ENCODE measurements around the gene GRHPR.
"Not testable (repeated sequence)": the region's sequence is repeated elsewhere in the genome, so short reads cannot be mapped to it uniquely, and the experiment has no call there.

GRHPR gene

DNA sequence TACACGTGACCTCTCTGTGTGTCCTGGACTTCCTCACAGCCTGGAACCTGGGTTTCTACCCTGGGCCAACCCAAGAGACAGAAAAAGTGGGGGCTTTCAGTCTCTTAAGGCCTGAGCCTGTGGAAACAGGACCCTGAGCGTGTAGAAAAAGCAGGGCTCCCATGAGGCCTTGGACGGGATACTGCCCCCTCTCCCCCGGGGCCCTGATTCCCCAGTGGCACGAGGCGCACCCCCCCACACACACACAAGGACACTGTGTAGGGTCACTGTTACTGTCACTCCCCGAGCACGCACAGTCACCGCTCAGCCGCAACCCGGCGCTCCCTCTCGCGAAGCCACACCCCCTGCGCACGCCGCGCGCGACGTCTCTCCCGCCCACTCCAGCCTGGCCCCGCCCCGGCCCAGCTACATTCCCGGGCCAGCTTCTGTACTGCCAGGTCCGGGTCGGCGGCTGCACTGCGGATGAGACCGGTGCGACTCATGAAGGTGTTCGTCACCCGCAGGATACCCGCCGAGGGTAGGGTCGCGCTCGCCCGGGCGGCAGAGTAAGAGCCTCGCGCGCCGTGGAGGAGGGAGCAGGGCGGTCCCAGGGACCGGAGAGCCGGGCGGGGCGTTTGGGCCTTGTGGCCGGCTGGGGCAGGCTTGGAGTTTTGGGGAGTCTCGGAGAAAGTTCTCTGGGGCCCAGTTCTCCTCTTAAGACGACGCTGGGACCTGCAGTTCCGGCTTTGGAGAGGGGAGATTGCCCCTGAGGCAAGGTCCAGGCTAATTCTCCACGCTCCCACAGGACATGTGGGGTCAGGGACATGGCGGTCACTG, at the start of gene GRHPR:
Gene GRHPR (plus strand): TSS at position 408 of the 816 bp plus-strand sequence. CDS start 55 bp downstream, at position 463.
- peak; percentile 88 for DNase-seq (ENCODE audit: low read depth)

GRCh38 chr9:37372839-37373238, 49.7 kb upstream of the GRHPR start:
- no peak for DNase-seq (ENCODE audit: low read depth)

GRCh38 chr9:37373621-37374020, 48.9 kb upstream of the GRHPR start:
- no peak for DNase-seq (ENCODE audit: low read depth)

DNA sequence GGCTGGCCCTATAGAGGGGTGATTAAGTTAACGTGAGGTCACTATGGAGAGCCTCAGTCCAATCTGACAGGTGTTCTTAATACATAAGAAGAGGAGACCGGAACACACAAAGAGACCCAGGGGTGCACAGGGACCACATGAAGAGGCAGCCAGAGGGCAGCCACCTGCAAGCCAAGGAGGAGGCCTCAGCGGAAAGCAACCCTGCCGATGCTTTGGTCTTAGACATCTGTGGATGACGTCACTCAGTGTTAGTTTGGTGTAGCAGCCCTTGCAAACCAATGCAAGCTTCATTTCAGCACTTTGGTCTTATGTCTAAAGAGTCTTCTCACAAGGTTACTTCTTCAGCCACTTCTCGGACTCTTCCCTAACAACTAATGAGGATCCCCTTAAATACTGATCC, 47.6 kb upstream of the GRHPR start:
- no peak for DNase-seq (ENCODE audit: low read depth)

DNA sequence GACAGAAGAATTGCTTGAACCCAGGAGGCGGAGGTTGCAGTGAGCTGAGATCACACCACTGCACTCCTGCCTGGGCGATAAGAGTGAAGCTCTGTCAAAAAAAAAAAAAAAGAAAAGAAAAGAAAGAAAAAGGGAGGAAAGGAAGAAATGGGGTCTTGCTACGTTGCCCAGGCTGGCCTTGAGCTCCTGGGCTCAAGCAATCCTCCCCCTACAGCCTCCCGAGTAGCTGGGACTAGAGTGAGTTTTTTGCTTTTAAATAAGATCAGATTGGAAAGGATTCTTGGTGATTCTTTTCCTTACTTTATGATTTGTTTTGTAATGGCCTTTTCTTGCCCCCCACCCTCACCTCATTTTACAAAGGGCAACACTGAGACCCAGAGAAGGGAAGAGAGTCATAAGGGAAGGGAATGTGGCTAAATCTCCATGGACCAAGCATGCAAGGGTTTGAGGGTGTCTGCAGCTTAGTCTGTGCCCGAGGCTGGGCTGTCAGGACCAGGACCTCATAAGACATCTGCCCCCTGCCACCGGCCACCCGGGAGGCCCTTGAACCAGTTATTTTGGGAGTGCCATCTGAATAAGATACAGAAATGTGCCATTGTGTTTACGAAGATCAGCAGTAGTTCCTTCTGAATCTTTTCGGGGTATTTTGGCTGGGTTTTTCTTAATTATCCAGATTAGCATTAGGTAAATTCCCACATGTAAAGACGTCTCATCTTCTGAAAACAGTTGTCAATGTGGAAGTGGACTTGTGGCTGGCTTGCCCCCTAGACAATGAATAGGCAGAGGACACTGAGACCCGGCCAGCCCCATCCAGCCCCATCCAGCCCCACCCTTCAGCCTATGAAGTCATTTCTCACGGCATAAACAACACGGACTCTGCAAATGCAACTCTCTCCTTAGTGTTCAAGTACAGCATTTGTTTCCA, 44.5 kb upstream of the GRHPR start:
- DNase-seq (ENCODE audit: low read depth) = no peak

DNA sequence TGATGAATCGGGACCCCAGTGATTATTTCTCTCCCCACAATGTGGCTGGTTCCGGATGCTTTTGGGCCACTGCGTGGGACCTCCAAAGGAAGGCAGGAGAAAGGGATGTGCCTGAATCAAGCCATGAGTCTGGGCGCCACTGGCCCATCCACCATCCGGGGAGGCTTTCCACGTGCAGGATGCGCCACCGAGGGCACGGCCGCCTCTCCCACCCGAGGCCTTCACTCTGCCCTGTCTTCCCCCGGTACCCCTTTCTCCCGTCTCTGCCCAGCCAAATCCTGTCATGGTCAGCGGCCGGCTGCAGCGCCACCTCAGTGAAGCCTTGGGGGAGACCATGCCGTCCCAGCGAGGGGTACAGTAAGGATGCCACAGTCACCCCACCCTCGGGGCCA, 43.9 kb upstream of the GRHPR start:
- DNase-seq (ENCODE audit: low read depth) = no peak

DNA sequence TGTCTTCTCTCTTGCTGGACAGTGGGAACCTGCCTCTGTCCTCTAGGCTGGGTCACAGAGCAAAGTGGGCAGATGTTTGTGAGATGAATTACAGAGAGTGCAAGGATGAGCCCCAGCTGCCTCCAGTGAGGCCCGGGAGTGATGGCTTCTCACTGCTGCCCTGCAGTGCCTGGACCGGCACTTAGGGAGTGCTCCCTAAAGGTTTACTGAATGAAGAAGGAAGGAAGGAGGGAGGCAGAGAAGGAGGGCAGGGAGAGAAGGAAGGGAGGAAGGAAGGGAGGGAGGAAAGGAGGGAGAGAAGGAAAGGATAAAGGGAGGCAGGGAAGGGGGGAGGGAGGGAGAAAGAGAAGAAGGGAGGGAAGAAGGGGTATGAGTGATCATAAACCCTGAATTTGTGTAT, 42.7 kb upstream of the GRHPR start:
- DNase-seq (ENCODE audit: low read depth) = no peak

DNA sequence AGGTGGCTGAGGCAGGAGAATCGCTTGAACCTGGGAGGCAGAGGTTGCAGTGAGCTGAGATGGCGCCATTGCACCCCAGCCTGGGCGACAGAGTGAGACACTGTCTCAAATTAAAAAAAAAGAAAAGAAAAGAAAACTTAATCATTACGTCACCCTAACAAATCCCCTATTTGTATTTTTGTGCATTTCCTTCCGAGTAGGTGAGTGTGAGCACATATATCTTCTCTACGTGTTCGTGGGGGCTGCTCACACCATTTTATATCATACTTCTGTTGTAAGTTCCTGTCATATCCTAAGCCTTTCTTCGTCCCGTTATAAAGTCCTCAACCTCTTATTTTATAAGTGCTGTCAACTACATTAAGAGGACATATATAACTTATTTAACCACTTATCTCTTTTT, 41.9 kb upstream of the GRHPR start:
- no peak for DNase-seq (ENCODE audit: low read depth)

GRCh38 chr9:37381094-37381741, 41.3 kb upstream of the GRHPR start:
- no peak for DNase-seq (ENCODE audit: low read depth)

DNA sequence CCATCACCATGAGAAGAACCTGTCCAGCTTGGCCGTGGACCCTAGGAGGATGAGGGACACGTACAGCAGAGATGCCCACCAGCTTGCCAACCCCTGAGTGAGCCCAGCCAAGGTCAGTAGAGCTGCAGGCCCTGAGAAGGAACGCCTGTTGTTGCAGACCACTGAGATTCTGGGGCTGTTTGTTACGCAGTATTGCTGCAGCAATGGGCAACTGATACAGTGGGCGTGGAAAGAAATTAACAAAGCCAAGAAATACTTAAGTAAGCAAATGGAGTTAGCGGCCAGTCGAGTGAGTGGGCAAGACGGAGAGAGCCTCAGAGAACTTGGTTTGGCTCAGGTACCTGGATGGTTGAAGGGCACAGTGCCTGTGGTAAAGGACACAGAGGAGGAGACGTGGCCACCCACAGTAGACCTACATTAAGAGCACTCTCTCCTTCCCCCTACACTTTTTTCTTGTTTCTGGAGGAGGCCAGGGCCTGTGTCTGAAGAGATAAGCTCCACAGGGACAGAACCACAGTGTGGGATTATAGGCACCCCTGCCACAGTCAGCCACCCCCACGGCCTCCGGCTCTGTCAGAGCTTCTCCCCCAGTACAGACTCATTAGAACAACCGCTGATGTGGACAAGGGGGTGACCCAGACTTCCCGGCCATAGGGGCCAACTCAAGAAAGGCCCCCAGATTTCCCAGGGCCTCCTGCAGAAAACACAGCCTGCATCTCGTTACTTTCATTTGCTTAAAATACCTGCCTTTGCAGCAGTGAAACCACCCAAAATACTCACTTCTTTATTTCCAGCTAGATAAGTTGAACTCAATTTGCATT, 40.1 kb upstream of the GRHPR start:
- DNase-seq (ENCODE audit: low read depth) = no peak

DNA sequence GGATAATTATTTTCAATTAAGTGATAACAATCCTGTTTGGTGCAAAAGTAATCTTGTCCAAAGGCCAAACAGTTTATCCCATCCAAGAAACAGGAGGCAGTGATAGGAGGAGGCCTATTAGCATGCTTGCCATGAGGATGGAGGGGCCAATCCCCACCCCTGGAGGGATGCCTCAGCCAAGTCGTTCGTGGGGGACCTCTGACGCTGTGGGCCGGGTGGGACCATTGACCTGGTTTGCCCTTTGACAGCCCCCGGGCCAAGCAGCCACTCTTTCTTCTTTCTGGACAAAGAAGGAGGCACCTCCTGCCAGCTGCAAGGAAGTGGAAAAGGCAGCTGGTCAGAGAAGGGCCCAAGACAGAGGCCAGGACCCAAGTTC, 39.5 kb upstream of the GRHPR start:
- DNase-seq (ENCODE audit: low read depth) = no peak

DNA sequence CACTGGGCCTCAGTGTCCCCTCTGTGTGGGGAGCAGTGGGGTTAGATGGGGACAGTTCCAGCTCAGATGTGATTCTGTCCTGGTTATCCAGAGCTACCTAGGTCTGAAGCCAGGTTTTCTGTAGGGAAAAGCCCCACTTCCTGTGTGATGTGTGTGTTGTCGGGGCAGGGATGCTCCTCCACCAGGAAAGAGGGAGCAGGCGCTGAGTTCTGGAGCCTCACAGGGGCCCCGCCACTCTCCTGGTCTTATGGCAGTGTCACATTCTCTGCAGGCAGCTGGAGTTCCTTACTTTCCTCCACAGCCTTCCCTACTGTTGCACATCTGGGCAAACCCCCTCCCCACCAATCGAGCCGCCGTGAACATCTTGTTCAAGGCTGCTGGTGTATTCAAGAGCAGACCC, 39.1 kb upstream of the GRHPR start:
- DNase-seq (ENCODE audit: low read depth) = no peak

DNA sequence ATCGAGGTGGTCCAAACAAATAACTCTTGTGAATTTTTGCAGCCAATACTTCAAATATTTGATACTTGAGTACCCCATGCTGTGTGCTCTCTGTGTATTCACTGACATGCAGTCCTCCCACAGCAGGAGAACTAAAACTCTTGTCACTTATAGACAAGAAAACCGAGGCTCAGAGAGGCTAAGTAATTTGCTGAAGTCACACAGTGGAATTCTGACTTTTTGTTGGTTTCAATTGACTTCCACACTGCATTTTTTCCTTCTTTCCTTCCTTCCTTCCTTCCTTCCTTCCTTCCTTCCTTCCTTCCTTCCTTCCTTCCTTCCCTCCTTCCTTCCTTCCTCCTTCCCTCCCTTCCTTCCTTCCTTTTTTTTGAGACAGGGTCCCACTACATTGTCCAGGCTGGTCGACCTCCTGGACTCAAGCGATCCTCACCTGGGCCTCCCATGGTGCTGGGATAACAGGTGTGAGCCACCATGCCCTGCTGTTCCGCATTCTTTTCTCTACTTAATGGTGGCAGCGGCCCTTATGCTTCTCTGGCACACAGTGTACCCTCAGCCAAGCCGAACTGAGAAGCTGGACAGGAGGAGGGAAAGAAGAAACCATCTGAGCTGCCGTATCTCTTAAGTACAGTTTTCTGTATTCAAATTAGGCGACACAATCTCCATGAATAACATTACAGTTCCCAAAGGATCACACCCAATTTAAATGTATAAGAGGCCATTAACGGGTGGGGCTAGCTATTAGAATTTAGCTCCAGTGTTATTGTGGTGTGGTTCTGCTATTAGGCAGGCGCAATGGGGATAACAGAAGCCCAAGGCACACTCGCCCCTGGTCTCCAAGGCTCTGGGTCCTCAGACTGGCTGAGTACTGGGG, 38.4 kb upstream of the GRHPR start:
- no peak for DNase-seq (ENCODE audit: low read depth)

GRCh38 chr9:37385286-37385685, 37.2 kb upstream of the GRHPR start:
- DNase-seq (ENCODE audit: low read depth) = no peak

- no peak for DNase-seq (ENCODE audit: low read depth)
Observed at GRCh38 chr9:37386988-37387387, 35.5 kb upstream of the GRHPR start.

- DNase-seq (ENCODE audit: low read depth) = no peak
Observed at GRCh38 chr9:37390759-37391158, 31.7 kb upstream of the GRHPR start.

DNA sequence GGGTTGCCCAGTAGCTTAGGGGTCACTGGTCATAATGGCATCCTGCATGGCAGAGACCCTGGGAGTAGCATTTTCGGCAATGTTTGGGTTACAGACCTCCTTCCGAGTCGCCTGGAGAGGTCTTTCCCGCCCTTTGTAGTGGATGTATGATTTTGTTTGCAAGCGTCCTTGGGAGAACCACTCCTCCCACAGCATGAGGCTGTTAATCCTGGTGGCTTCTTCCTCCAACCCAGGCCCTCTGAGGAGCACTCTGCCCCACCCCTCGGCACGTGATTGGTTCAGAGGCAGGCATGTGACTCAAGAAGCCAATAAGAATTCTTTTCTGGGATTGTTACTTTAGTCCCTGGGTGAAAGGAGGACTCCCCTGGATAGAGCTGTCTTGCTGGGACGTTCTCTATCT, 30.2 kb upstream of the GRHPR start:
- no peak for DNase-seq (ENCODE audit: low read depth)

GRCh38 chr9:37395229-37395628, 27.3 kb upstream of the GRHPR start:
- DNase-seq (ENCODE audit: low read depth) = no peak

GRCh38 chr9:37395663-37396062, 26.8 kb upstream of the GRHPR start:
- DNase-seq (ENCODE audit: low read depth) = no peak

- not testable (repeated sequence) for DNase-seq (ENCODE audit: low read depth)
Observed at GRCh38 chr9:37397948-37398347, 24.5 kb upstream of the GRHPR start.
